KMS-11 (cell line): ENCODE results near the gene ATF7IP2.

ENCODE experiments used
- H2AFZ ChIP-seq: fragments of 200-600 bp; sonication (generic); 2 replicates; pipeline ENCODE4 v1.6.1; 2016; ENCODE audit warnings: antibody characterized with exemption, mixed run types, low read depth
- H3K27ac ChIP-seq: fragments of 200-600 bp; sonication (generic); 2 replicates; pipeline ENCODE4 v1.6.1; 2016; ENCODE audit warnings: mild to moderate bottlenecking, mixed run types
- H3K27me3 ChIP-seq: fragments of 200-600 bp; sonication (generic); 2 replicates; pipeline ENCODE4 v1.6.1; 2017; ENCODE audit warnings: mild to moderate bottlenecking, low read depth, mixed run types, moderate library complexity; ENCODE audit not compliant: insufficient read depth
- H3K36me3 ChIP-seq: fragments of 200-600 bp; sonication (generic); 2 replicates; pipeline ENCODE4 v1.6.1; 2017; ENCODE audit warnings: mild to moderate bottlenecking, mixed run types; ENCODE audit not compliant: insufficient read depth
- H3K4me1 ChIP-seq: fragments of 200-600 bp; sonication (generic); 2 replicates; pipeline ENCODE4 v1.6.1; 2016; ENCODE audit warnings: mild to moderate bottlenecking, low read depth, mixed run types; ENCODE audit not compliant: poor library complexity, severe bottlenecking
- H3K4me2 ChIP-seq: fragments of 200-600 bp; sonication (generic); 2 replicates; pipeline ENCODE4 v1.7.0; 2016; ENCODE audit warnings: mild to moderate bottlenecking, mixed run types
- H3K4me3 ChIP-seq: fragments of 200-600 bp; sonication (generic); IDR thresholded peaks from 2 replicates; pipeline ENCODE4 v1.6.1; 2017; ENCODE audit warnings: low read depth, low read length, mixed read lengths; ENCODE audit not compliant: insufficient read depth
- H3K79me2 ChIP-seq: fragments of 200-600 bp; sonication (generic); 2 replicates; pipeline ENCODE4 v1.6.1; 2016; ENCODE audit warnings: low read depth, mixed run types; ENCODE audit not compliant: insufficient read depth
- H3K9ac ChIP-seq: fragments of 200-600 bp; sonication (generic); 2 replicates; pipeline ENCODE4 v1.6.1; 2016; ENCODE audit warnings: mild to moderate bottlenecking, mixed run types
- H4K20me1 ChIP-seq: fragments of 200-600 bp; sonication (generic); 2 replicates; pipeline ENCODE4 v1.6.1; 2016; ENCODE audit warnings: mild to moderate bottlenecking, mixed run types; ENCODE audit not compliant: insufficient read depth
- CTCF ChIP-seq: fragments of 200-600 bp; sonication (generic); conservative IDR thresholded peaks from 2 replicates; pipeline ENCODE4 v1.6.1; 2017; ENCODE audit warnings: low read depth, mild to moderate bottlenecking, antibody characterized with exemption, low read length, moderate library complexity, mixed read lengths

Gene ATF7IP2

GRCh38 chr16:10509534-10510025 lies 123.7 kb downstream of the ATF7IP2 start:
- H3K79me2 ChIP-seq = no peaks in the 10 kb centered on the region
- no peaks in the 10 kb centered on the region for H3K27me3 ChIP-seq
- H3K36me3 ChIP-seq = no peaks in the 10 kb centered on the region
- H4K20me1 ChIP-seq = no peaks in the 10 kb centered on the region
- peak; percentile 96 for TF ChIP-seq CTCF
- no peak overlapping the region for H3K4me2 ChIP-seq
- no peak overlapping the region for H3K4me3 ChIP-seq
- H3K9ac ChIP-seq = no peak overlapping the region
- no peak overlapping the region for H2AFZ ChIP-seq
- H3K4me1 ChIP-seq = peaks cover 28% of the 10 kb centered on the region
- no peak overlapping the region for H3K27ac ChIP-seq

- no peak overlapping the region for H3K9ac ChIP-seq
- no peaks in the 10 kb centered on the region for H3K79me2 ChIP-seq
- H2AFZ ChIP-seq = no peak overlapping the region
- H3K4me1 ChIP-seq = peaks cover 35% of the 10 kb centered on the region
- H3K27ac ChIP-seq = no peak overlapping the region
- H3K4me2 ChIP-seq = no peak overlapping the region
- H3K36me3 ChIP-seq = no peaks in the 10 kb centered on the region
- no peaks in the 10 kb centered on the region for H3K27me3 ChIP-seq
- no peak for TF ChIP-seq CTCF
- no peaks in the 10 kb centered on the region for H4K20me1 ChIP-seq
- H3K4me3 ChIP-seq = no peak overlapping the region
These were observed 124.4 kb downstream of the ATF7IP2 start for GRCh38 chr16:10510279-10510678.

- Histone ChIP-seq H2AFZ (0 out of 2 replicates have a peak overlapping the region, but pooled peaks have one; percentile 6), H3K4me2 (peak overlapping the region; percentile 38; the same call in 1 of the 2 replicates)
- TF ChIP-seq CTCF = no peak
These were observed 126.0 kb downstream of the ATF7IP2 start for GRCh38 chr16:10511829-10512228.

GRCh38 chr16:10514369-10515055 lies 128.7 kb downstream of the ATF7IP2 start:
- Histone ChIP-seq H4K20me1 (no peaks in the 10 kb centered on the region), H3K79me2 (no peaks in the 10 kb centered on the region), H3K4me2 (peak overlapping the region; percentile 29), H3K9ac (no peak overlapping the region), H3K27ac (no peak overlapping the region), H3K4me1 (peaks cover 40% of the 10 kb centered on the region), H2AFZ (no peak overlapping the region), H3K36me3 (no peaks in the 10 kb centered on the region), H3K4me3 (no peak overlapping the region), H3K27me3 (no peaks in the 10 kb centered on the region)
- TF ChIP-seq CTCF = peak; percentile 94

More at GRCh38 chr16:10511829-10512228, 126.0 kb downstream of the ATF7IP2 start:
- no peak overlapping the region for H3K9ac ChIP-seq
- H3K36me3 ChIP-seq = no peaks in the 10 kb centered on the region
- H3K79me2 ChIP-seq = no peaks in the 10 kb centered on the region
- no peak overlapping the region for H3K4me3 ChIP-seq
- H3K27ac ChIP-seq = no peak overlapping the region; the same call in 1 of the 2 replicates
- H3K27me3 ChIP-seq = no peaks in the 10 kb centered on the region
- peaks cover 40% of the 10 kb centered on the region for H3K4me1 ChIP-seq
- no peaks in the 10 kb centered on the region for H4K20me1 ChIP-seq
